ENCODE data around the gene ABLIM2.
A peak's percentile ranks its signal among the peaks of the same experiment; 100 is the strongest.

Gene ABLIM2

GRCh38 chr4:8158710-8159536 is at the start of gene ABLIM2:
Gene ABLIM2, minus strand, starts transcription at chr4:8158813. Its CDS starts 124 bp downstream, at chr4:8158689.
- peak; percentile 95 to 98 for DNase-seq

GRCh38 chr4:8207314-8207713 is 48.7 kb upstream of the ABLIM2 start:
- peak; percentile 81 to 86 for DNase-seq

DNA sequence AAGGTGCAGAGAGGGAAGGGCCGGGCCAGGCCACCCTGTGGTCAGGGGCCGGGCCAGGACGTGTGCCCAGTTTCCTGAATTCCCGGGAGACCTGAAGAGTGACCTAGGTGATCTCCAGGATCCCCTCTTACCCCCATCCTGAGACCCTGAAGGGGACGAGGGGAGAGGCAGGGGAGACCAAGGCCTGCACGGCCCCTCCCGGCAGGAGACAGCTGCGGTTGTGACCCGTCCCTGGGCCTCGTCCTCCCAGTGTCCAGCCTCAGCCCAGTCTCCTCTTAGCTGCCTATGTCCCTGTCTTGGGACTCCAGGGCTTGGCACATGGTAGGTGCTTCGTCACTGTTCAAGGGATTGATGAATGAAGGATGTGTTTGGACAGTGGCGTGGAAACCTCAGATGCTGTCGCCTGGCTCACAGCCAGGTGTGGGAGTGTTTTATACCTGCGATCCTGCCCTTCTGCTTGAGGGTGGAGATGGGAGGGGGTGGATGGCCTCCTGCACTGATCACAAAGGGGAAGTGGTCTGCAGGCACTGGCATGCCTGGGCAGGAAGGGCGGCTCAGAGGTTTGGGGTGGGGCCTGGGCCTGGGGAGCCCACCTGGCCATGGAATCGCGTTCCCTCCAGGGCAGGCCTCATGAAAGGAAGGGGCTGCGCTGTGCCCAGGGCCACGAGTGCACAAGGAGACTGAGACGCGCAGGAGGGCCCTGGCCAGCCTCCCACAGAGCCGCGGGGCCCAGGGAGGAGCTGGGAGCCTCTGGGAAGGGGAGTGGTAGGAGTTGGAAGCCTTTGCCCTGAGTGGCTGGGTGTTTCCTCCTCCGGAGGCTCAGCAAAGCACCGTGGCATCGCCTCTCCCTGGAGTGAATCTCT is 47.4 kb upstream of the ABLIM2 start:
- DNase-seq = no peak

- peak; percentile 57 to 63 for DNase-seq
These were observed 46.7 kb upstream of the ABLIM2 start for GRCh38 chr4:8205241-8205707.

GRCh38 chr4:8204576-8205227 is 46.1 kb upstream of the ABLIM2 start:
- DNase-seq = no peak

- no peak for DNase-seq
These were observed 45.2 kb upstream of the ABLIM2 start for GRCh38 chr4:8203817-8204216.

DNA sequence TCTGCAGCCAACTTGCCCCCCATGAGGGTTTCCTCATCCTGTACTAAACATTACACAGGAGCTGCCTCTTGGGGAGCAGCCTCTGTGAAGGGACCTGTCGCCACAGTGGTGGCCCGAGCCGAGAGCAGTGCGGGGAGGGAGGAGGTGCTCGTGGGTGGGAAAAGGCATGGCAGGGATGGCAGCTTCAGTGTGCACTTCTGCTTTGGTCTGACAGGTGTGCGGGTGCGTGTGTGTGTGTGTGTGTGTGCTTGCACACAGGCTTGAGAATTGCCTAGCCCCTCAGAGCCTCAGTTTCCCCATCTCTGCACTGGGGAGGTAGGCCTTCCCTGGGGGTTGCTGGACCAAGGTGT is 44.4 kb upstream of the ABLIM2 start:
- DNase-seq = no peak

DNA sequence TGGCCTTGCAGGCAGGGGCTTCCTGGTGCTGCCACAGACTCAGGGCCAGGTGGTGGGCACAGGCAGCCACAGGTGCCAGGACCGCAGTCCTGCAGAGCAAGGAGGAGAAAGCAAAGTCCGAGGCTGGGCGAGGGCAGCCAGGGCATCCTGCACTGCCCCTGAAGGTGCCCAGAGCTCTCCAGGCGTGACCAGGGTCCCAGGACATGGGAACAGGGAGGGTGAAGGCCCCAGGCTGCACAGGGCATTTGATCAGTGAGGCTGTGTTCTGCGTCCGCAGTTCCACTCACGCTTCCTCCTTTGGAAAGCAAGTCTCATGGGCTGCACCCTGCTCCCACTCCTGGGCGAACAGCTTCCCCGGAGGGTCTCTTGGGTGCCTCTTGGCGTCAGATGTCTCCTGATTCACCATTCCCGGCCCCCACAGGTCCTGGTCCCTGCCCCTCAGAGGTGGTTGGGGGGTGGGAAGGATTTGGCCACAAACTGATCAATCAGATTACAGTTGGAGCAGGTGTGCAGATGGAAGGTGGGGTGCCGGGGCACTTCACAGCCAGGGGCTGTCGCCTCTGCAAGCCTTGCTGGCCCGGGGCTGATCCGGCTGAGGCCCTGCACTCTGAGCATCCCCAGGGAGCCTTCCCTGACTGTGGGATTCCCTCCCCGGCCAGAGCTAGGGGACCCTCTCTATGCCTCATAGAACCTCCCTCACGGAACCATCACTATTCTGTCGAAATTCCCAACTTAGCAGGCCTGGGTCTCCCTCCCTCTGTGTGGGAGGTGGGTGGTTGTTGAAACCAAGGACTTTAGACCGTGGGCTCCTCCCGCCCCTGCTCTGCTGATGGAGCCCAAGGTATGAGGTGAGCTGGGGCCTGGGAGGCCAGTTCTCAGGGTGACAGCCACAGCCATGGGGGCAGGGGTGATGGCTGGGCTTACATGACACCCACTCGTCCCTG is 43.8 kb upstream of the ABLIM2 start:
- DNase-seq = peak in 1 of 2 donors; percentile 39

DNA sequence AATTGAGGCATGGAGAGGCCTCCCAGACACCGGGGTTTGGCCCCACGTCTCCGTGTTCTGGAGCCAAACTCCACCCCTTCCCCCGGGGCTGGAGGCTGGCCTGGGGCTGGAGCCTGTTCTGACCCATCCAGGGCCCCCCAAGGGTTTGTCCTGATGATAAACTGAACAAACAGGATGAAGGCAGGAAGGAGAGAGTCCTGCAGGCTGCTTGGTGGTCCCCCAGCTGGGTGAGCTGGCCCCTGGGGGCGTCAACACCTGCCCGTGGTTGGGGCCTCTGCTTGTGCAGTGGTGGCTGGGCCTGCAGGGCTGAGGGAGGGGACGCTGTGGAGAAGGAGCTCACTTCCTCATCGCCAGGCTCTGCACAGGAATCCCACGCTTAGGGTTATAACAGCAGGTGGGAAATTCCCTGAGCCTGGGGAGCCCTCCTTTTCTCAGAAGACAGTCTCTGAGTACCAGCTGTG is 42.7 kb upstream of the ABLIM2 start:
- DNase-seq = peak; percentile 72 to 79

DNA sequence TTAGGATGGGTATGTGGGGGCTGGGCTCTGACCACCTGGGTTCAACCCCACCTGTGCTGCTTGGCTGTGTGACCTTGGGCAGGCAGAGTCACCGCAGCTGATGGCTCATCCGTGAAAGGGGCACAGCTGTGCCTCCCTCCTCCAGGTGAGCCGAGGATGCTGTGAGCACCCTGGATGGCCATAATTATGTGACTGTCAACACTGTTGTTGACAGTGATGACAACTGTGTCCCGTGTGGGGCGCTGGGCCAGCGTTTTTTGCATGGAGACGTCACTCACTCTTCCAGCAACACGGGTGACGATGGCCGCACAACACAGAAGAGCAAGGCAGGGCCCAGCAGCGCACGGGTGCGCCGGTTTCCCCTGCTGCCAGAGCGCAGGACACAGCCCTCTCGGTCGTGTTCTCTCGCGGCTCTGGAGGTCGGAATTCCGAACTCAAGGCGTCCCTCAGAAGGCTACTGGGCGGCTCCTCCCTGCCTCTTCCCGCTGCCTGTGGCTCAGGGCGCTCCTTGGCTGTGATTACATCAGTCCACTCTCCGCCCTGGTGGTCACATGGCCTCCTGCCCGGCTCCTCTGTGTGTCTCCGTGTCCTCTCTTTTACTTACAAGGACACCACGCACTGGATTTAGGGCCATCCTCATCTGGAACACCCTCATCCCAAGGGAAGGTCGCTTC is 41.8 kb upstream of the ABLIM2 start:
- peak; percentile 75 to 80 for DNase-seq

DNA sequence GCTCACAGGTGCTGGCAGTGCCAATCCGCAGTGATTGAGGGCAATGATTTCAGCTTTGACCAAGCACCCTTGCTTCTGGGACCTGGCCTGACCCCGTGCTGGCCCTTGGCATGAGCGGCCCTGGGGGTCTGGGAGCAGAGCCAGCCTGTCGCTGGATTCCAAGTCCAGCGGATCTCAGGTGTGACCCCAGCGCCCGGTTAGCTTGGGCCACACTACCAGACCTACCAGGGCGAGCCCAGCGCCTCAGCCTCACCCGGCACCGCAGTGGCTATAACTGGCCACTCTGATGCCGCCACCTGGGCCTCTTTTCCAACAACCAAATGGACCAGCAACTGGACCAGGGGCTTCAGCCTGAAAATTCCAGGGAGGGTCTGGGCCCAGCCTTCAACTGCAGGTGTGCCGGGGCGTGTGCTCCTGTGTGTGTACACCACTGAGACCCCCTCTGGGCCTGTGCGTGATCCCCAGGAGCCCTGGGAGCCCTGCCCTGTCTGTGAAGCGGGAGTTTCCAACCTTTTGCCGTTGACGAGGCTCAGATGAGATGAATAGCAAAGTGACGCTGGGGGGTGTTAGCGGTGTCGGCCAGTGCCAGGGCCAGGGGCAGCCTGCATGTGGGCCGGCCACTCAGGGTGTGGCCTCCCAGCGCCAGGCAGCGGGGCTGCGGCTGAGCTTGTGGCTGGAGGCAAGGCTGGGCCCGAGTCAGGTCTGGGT is 41.1 kb upstream of the ABLIM2 start:
- DNase-seq = no peak

- DNase-seq = peak; percentile 80 to 91
These were observed 40.4 kb upstream of the ABLIM2 start, which contains the start of gene SH3TC1 for GRCh38 chr4:8198906-8199593. Gene SH3TC1, plus strand, starts transcription at chr4:8199290. Its CDS starts 5,905 bp downstream, at chr4:8205195.

DNA sequence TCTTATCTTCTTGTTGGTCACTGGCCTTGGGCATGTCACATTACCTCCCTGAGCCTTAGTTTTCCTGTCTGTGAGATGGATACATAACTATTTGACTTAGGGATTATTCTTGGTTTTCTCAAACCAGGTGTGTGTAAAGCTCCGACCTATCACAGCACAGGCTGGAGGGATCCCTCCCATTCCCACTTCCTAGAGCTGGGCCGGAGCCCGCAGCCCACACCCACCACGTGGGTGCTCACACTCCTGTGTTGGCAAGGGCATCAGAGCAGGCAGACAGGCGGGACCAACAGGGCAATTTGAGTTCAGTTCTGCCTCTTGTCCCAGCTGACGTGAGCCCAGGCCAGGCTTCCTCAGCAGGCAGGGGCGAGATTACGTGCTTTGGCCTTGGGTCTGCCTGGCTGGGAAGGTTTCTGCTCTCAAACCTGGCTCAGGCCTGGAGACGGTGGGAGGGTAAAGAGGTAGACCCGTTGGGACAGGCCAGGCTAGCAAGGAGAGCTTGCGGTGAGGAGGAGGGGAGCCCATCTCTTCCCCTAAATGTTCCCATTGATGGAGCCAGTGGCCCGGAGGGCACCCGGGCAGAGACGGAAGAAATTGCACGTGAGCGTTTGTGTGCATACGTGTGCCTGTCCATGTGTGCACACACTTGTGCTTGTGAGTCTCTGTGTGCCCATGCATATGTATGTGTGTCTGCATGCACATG is 39.7 kb upstream of the ABLIM2 start:
- DNase-seq = no peak

DNA sequence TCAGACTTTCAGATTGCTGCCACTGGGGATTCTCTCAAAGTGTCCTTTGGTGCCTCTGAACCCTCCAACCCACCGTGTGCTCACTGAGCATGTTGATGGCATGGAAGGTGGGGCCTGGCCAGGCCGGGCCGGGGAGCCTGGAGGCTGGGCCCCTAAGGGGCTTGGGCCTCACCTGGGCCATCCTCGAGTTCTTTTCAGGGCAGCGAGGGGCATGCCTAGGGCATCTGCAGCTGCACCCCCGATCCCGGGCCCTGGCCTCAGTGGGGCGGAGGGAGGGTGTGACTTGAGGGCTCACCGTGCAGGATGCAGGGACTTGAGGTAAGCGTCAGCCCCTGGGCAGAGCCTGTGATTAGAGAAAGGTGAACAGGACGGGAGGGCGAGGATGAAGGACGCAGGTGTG is 38.9 kb upstream of the ABLIM2 start:
- DNase-seq = no peak

- no peak for DNase-seq
These were observed 37.3 kb upstream of the ABLIM2 start for GRCh38 chr4:8195841-8196458.

GRCh38 chr4:8195431-8195830 is 36.8 kb upstream of the ABLIM2 start:
- DNase-seq = no peak

- no peak for DNase-seq
These were observed 36.0 kb upstream of the ABLIM2 start for GRCh38 chr4:8194306-8195242.
